ENCODE measurements around the gene GRIN2A.

DNA sequence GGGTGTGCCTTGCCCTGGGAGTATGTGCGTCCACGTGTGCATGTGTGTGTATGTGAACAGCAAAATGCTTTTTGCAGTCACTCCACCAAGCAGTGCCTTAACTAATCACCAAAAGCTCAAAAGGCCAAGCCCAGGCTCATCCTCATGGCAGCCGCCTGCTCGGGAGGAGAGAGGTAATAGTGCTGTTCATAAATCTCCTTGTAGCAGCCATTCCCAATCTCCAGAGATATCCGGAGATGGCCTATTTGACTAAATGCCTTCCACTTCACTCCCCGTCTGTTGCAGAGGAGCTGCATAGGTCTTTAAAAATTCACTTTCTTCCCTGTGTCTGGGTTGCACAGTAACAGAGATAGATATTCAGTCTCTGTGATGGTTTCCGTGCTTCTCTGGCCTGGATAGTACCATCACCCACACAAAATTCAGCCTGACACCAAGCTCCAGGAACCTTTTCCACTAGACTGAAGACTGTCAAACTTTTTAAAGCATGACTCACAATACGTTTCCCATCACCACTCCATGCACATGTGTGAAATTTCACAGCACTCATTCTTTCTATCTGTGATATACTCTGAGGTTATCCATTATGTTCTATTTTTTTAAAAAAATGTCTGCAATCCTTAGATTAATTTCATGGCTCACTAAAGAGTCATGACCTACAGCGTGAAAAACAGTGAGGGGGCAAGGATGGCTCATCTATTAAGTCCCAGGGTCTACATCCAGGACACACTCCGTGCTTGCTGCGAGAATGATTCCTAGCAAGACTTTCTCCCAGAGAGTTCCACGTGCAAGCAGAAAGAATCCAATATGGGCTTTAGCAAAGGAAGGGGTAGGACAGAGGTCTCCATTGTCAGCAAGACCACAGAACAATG lies 357.8 kb downstream of the GRIN2A start:
- TF ChIP-seq POLR2AphosphoS5 (IDR thresholded peaks at IDR 0.05; ENCODE audit: insufficient read depth, low read depth, low read length) (no peak), POLR2A (IDR thresholded peaks at IDR 0.05; ENCODE audit: low read depth, low read length) (no peak), EZH2 (IDR thresholded peaks at IDR 0.05; ENCODE audit: borderline replicate concordance, low read depth, low read length, severe bottlenecking) (no peak)
- TF ChIP-seq, protein P1, sequence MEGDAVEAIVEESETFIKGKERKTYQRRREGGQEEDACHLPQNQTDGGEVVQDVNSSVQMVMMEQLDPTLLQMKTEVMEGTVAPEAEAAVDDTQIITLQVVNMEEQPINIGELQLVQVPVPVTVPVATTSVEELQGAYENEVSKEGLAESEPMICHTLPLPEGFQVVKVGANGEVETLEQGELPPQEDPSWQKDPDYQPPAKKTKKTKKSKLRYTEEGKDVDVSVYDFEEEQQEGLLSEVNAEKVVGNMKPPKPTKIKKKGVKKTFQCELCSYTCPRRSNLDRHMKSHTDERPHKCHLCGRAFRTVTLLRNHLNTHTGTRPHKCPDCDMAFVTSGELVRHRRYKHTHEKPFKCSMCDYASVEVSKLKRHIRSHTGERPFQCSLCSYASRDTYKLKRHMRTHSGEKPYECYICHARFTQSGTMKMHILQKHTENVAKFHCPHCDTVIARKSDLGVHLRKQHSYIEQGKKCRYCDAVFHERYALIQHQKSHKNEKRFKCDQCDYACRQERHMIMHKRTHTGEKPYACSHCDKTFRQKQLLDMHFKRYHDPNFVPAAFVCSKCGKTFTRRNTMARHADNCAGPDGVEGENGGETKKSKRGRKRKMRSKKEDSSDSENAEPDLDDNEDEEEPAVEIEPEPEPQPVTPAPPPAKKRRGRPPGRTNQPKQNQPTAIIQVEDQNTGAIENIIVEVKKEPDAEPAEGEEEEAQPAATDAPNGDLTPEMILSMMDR (IDR thresholded peaks at IDR 0.05; ENCODE audit: extremely low read depth in 1 of 2, insufficient read depth in 1 of 2, low read depth in 1 of 2, low read length in 2 of 2) = no peak
- TF ChIP-seq, protein P2, sequence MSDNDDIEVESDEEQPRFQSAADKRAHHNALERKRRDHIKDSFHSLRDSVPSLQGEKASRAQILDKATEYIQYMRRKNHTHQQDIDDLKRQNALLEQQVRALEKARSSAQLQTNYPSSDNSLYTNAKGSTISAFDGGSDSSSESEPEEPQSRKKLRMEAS (IDR thresholded peaks at IDR 0.05; ENCODE audit: insufficient read depth, insufficient read length) = no peak
